HG03103 (cell line): ENCODE data around the gene STOML1.

Experiments used
- ATAC-seq: cut with Tn5 transposase; IDR thresholded peaks from one replicate; pipeline ENCODE4 v1.9.1; 2021; ENCODE audit warnings: low read depth; ENCODE audit not compliant: unreplicated experiment

STOML1 gene

GRCh38 chr15:73935547-73935946 is 56.5 kb downstream of the STOML1 start:
- ATAC-seq: no peak

- no peak for ATAC-seq
Measured at GRCh38 chr15:73934281-73934680, 57.8 kb downstream of the STOML1 start.

- ATAC-seq: no peak
Measured at GRCh38 chr15:73932381-73933191, 59.5 kb downstream of the STOML1 start.

- ATAC-seq: no peak
Measured at GRCh38 chr15:73931441-73931840, 60.7 kb downstream of the STOML1 start.

- ATAC-seq: no peak
Measured at GRCh38 chr15:73930790-73931281, 61.3 kb downstream of the STOML1 start.

GRCh38 chr15:73930371-73930770 is 61.7 kb downstream of the STOML1 start:
- no peak for ATAC-seq

GRCh38 chr15:73928971-73929627 is 63.0 kb downstream of the STOML1 start:
- no peak for ATAC-seq
